ENCODE results near the gene ZNF304.

DNA sequence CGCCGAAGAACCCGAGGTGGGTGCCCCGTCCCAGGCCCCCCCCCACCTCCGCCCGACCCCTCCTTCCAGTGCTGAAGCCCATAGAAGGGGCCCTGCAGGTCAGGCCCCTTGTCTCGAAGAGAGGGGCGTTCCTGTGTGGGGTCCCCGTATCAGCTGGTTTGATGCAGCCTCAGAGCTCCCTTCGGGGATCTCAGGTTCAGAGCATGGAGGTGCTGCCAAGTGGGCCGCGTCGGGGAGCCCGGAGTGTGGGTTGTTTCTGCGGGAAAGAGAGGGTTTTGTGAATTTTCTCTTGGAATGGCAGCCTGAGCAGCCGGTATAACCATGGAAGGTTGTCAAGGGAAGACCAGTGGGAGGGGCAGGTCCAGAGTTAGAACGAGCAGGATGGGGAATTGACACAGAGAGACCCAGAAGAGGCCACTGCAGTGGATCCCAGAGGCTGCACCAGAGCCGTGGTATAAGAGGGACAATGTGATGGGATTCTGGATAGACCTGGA lies 12.7 kb downstream of the ZNF304 start:
- TF ChIP-seq POLR2A (IDR thresholded peaks at IDR 0.05; ENCODE audit: low read length) = no peak
- TF ChIP-seq GATA1 (IDR thresholded peaks at IDR 0.05; ENCODE audit: low read depth, low read length) = no peak
